GM12878 (cell line): Measurements from ENCODE around the gene MRGPRF. TPM values are rescaled to one million over a fixed set of nuclear protein-coding genes. Genes with fewer than 3 reads are reported as not detected.

Experiments
- ATAC-seq: fragments of 200-7000 bp; cut with Tn5 transposase; 3 replicates; pipeline ENCODE4 v1.9.1; 2020; ENCODE audit warnings: mild to moderate bottlenecking, moderate library complexity
- BruUV-seq: library from RNA; stranded (reverse); fragments of 400-500 nt; replicated peaks from 2 replicates; lab custom pipeline; 2021; lab: Mats Ljungman, UMichigan
- CTCF ChIA-PET: fragments of 300-600 bp; sonication (Branson Sonifier 250); formaldehyde crosslinking; extraction: SDS; loops from one replicate; lab custom pipeline; 2021; ENCODE audit warnings: inconsistent platforms; lab: Yijun Ruan, JAX
- POLR2A ChIA-PET: fragments of 350-600 bp; formaldehyde crosslinking; extraction: SDS; loops from one replicate; lab custom pipeline; 2021; ENCODE audit warnings: inconsistent platforms; lab: Charles Lee
- RAD21 ChIA-PET: fragments of 300-600 bp; sonication (Branson Sonifier 250); formaldehyde crosslinking; loops from one replicate; lab custom pipeline; 2023; ENCODE audit warnings: antibody characterized with exemption; ENCODE audit not compliant: unreplicated experiment; lab: Charles Lee
- SMC1A ChIA-PET: fragments of 300-600 bp; sonication (Branson Sonifier 250); formaldehyde crosslinking; loops from one replicate; lab custom pipeline; 2023; ENCODE audit not compliant: unreplicated experiment, uncharacterized antibody; lab: Charles Lee
- DNase-seq: peaks from one replicate; pipeline ENCODE4 v3.0.0-alpha.2; 2011; ENCODE audit warnings: low read depth, low spot score
- FAIRE-seq: peaks from 3 replicates; lab custom pipeline; 2011; peaks lifted over from hg19 to GRCh38; lab: Jason Lieb, UNC
- H2AFZ ChIP-seq: 2 replicates; pipeline ENCODE4 v1.6.0; 2011; ENCODE audit warnings: low read depth, low read length, control low read depth; ENCODE audit not compliant: control insufficient read depth
- H3K27ac ChIP-seq: 2 replicates; pipeline ENCODE4 v1.5.1; 2011; ENCODE audit warnings: control low read depth; ENCODE audit not compliant: control insufficient read depth, insufficient read depth
- H3K27me3 ChIP-seq, 2 experiments: replicated peaks in 1 of 2; 2 replicates each; pipeline versions ENCODE4 v1.6.0 to v1.6.1; 2011; ENCODE audit warnings: low read length in 1 of 2; ENCODE audit not compliant: control insufficient read depth in 2 of 2, insufficient read depth in 2 of 2
- H3K36me3 ChIP-seq, 2 experiments: 2 replicates each; pipeline ENCODE4 v1.5.1; 2011; ENCODE audit warnings: low read length in 1 of 2; ENCODE audit not compliant: control insufficient read depth in 2 of 2, insufficient read depth in 2 of 2
- H3K4me1 ChIP-seq: 2 replicates; pipeline ENCODE4 v1.6.1; 2011; ENCODE audit warnings: mild to moderate bottlenecking, low read length, moderate library complexity, mixed read lengths; ENCODE audit not compliant: control insufficient read depth, insufficient read depth
- H3K4me2 ChIP-seq: 2 replicates; pipeline ENCODE4 v1.6.0; 2011; ENCODE audit warnings: control low read depth; ENCODE audit not compliant: control insufficient read depth, insufficient read depth
- H3K4me3 ChIP-seq: fragments of 200-600 bp; sonication (generic); 2 replicates; pipeline ENCODE4 v1.5.1; 2016
- H3K79me2 ChIP-seq: 2 replicates; pipeline ENCODE4 v1.6.0; 2011; ENCODE audit warnings: low read length; ENCODE audit not compliant: control insufficient read depth, insufficient read depth
- H3K9ac ChIP-seq: 2 replicates; pipeline ENCODE4 v1.8.0; 2011; ENCODE audit warnings: low read length, control low read depth, mixed read lengths; ENCODE audit not compliant: control insufficient read depth, insufficient read depth
- H3K9me3 ChIP-seq: replicated peaks from 3 replicates; pipeline ENCODE4 v1.5.1; 2011; ENCODE audit warnings: mild to moderate bottlenecking, low read length; ENCODE audit not compliant: control insufficient read depth, insufficient read depth
- H4K20me1 ChIP-seq: 2 replicates; pipeline ENCODE4 v1.6.0; 2011; ENCODE audit not compliant: control insufficient read depth, insufficient read depth
- BACH1 ChIP-seq: fragments of 450-650 bp; IDR thresholded peaks from 2 replicates; pipeline ENCODE4 v1.6.1; 2017; ENCODE audit warnings: mild to moderate bottlenecking, borderline replicate concordance
- E4F1 ChIP-seq: fragments of 450-650 bp; IDR thresholded peaks from 2 replicates; pipeline ENCODE4 v1.6.1; 2018; ENCODE audit warnings: borderline replicate concordance, mild to moderate bottlenecking; ENCODE audit not compliant: partially characterized antibody
- MLLT1 ChIP-seq: fragments of 450-650 bp; IDR thresholded peaks from 2 replicates; pipeline ENCODE4 v1.6.1; 2016; ENCODE audit warnings: mild to moderate bottlenecking
- MXI1 ChIP-seq: fragments of 150-350 bp; IDR thresholded peaks from 2 replicates; pipeline ENCODE4 v1.6.1; 2011; ENCODE audit warnings: low read depth, mild to moderate bottlenecking, inconsistent platforms, low read length, improper control_type of control experiment
- NR2C1 ChIP-seq: fragments of 450-650 bp; IDR thresholded peaks from 2 replicates; pipeline ENCODE4 v1.6.1; 2017; ENCODE audit warnings: antibody characterized with exemption, mild to moderate bottlenecking, moderate library complexity
- NR2F1 ChIP-seq: fragments of 450-650 bp; conservative IDR thresholded peaks from 2 replicates; pipeline ENCODE4 v1.6.1; 2017; ENCODE audit warnings: mild to moderate bottlenecking
- PBX3 ChIP-seq: IDR thresholded peaks from 2 replicates; pipeline ENCODE4 v1.6.1; 2011; ENCODE audit warnings: mild to moderate bottlenecking, low read depth, low read length, moderate library complexity; ENCODE audit not compliant: insufficient replicate concordance
- YBX1 ChIP-seq: fragments of 450-650 bp; IDR thresholded peaks from 2 replicates; pipeline ENCODE4 v1.6.1; 2016; ENCODE audit warnings: antibody characterized with exemption
- ZZZ3 ChIP-seq: IDR thresholded peaks from 2 replicates; pipeline ENCODE4 v1.6.1; 2011; ENCODE audit warnings: low read depth; ENCODE audit not compliant: control insufficient read depth, insufficient read length
- WGBS: methylation state at CpG from one replicate; pipeline ENCODE4 v1.1.6; 2016; ENCODE audit warnings: low lambda C conversion rate; ENCODE audit not compliant: insufficient replicate concordance, insufficient coverage; ENCODE audit errors: missing lambda C conversion rate; 5-methylcytosine and 5-hydroxymethylcytosine counted together
- in situ Hi-C: fragments of 300-500 bp; cut with MboI; formaldehyde crosslinking; loops from 9 replicates; pipeline ENCODE4 v1.14.3; 2018; ENCODE audit warnings: mixed read lengths
- intact Hi-C: fragments of 100-400 bp; cut with micrococcal nuclease; formaldehyde crosslinking; loops from one replicate; pipeline ENCODE4 v1.14.2; 2022; ENCODE audit not compliant: unreplicated experiment
- polyA plus RNA-seq, 11 experiments: library from polyadenylated mRNA; depleted of rRNA in 4 of 11; unstranded in 6 of 11; stranded (reverse) in 5 of 11; fragments of >200 nt; fragmentation: Nextera tagmentation in 4 of 11; fragmentation: Illumina TruSeq in 1 of 11; extraction: Ambion mirVana in 4 of 11; extraction: Trizol in 1 of 11; gene quantifications; 1 replicate in 1 of 11; 2 replicates in 10 of 11; pipeline versions ENCODE4 v1.2.1 to v1.2.3, GENCODE V29; 2011 to 2016; ENCODE audit warnings: inconsistent platforms in 2 of 11, missing spikeins in 2 of 11, low read depth in 1 of 11
- total RNA-seq, 4 experiments: library from RNA; depleted of rRNA in 3 of 4; stranded (reverse); fragments of >200 nt in 3 of 4; fragmentation: Illumina TruSeq in 1 of 4; extraction: Trizol in 1 of 4; gene quantifications; 2 replicates each; pipeline versions ENCODE4 v1.2.1 to v1.2.3, GENCODE V29; 2013 to 2021

MRGPRF gene
- total and polyA plus RNA-seq, 10 of the 15 experiments (the other 5 are each of a cell fraction or from before 2014, with no cell fraction given) = not detected

- CTCF ChIA-PET = interaction anchor here (0.5 kb wide), 1 partner anchor 12 kb away, joined by 3 read pairs; no protein-coding TSS in a partner anchor
- no peaks in the 10 kb centered on the region for H3K36me3 ChIP-seq
- no peak overlapping the region for H3K27ac ChIP-seq
- POLR2A ChIA-PET = no interaction called here
- SMC1A ChIA-PET = no interaction called here
- no peak overlapping the region for H3K9ac ChIP-seq
- no peaks in the 10 kb centered on the region for H4K20me1 ChIP-seq
- no peak for ATAC-seq
- TF ChIP-seq E4F1 = no peak
- TF ChIP-seq NR2C1 = no peak
- TF ChIP-seq PBX3 = no peak
- TF ChIP-seq NR2F1 = no peak
- TF ChIP-seq BACH1 = no peak
- TF ChIP-seq YBX1 = no peak
- no peak for TF ChIP-seq MLLT1
- no peak for TF ChIP-seq ZZZ3
- TF ChIP-seq MXI1 = no peak
- WGBS = 42% methylated on average over 22 of the region's 22 CpGs
- RAD21 ChIA-PET = interaction anchor here (0.5 kb wide), 1 partner anchor 630 kb away, joined by 3 read pairs; no protein-coding TSS in a partner anchor
- BruUV-seq = no TSS peak
- intact Hi-C loops = no loop called here
- in situ Hi-C loops = no loop called here
- DNase-seq = no peak
- no peaks in the 10 kb centered on the region for H3K4me1 ChIP-seq
- no peak for FAIRE-seq
- H3K79me2 ChIP-seq = no peaks in the 10 kb centered on the region
- no peaks in the 10 kb centered on the region for H3K9me3 ChIP-seq
- no peak overlapping the region for H2AFZ ChIP-seq
- no peak overlapping the region for H3K4me2 ChIP-seq
- H3K27me3 ChIP-seq = peaks cover 0 to 2% of the 10 kb centered on the region in 2 experiments; a peak in 3 of 4 replicates
- no peak overlapping the region for H3K4me3 ChIP-seq
Measured at GRCh38 chr11:69034123-69034867, 21.2 kb upstream of the MRGPRF start.
